Endothelial cell of umbilical vein (primary cell): Measurements from ENCODE around the gene SPACDR. TPM values are rescaled to one million over a fixed set of nuclear protein-coding genes. Genes with fewer than 3 reads are reported as not detected.
"Not testable (repeated sequence)": the region's sequence is repeated elsewhere in the genome, so short reads cannot be mapped to it uniquely, and the experiment has no call there.

ENCODE experiments used
- BruUV-seq: library from RNA; stranded (reverse); fragments of 400-500 nt; replicated peaks from 2 replicates; lab custom pipeline; 2021; lab: Mats Ljungman, UMichigan
- CTCF ChIA-PET: fragments of 300-600, 350-600 bp; sonication (Branson Sonifier 250); formaldehyde crosslinking; loops from one replicate; lab custom pipeline; 2021; ENCODE audit warnings: antibody characterized with exemption, inconsistent platforms; lab: Charles Lee
- POLR2A ChIA-PET: fragments of 300-600, 350-600 bp; sonication (Branson Sonifier 250); formaldehyde crosslinking; loops from one replicate; lab custom pipeline; 2021; ENCODE audit warnings: antibody characterized with exemption, inconsistent platforms; lab: Charles Lee
- DNase-seq: peaks from one replicate; pipeline ENCODE4 v3.0.0-alpha.2; 2011; ENCODE audit warnings: low read depth, low spot score
- FAIRE-seq: peaks from 2 replicates; lab custom pipeline; 2011; peaks lifted over from hg19 to GRCh38; lab: Jason Lieb, UNC
- H2AFZ ChIP-seq: 2 replicates; pipeline ENCODE4 v1.6.0; 2012; ENCODE audit warnings: low read depth, low read length, control low read depth, inconsistent platforms
- H3K27ac ChIP-seq: 2 replicates; pipeline ENCODE4 v1.5.1; 2011; ENCODE audit warnings: low read depth, mild to moderate bottlenecking, control low read depth, low read length, moderate library complexity; ENCODE audit not compliant: insufficient read depth
- H3K27me3 ChIP-seq, 2 experiments: 2 replicates each; pipeline versions ENCODE4 v1.6.0 to v1.6.1; 2011; ENCODE audit warnings: low read length in 2 of 2, mixed read lengths in 1 of 2; ENCODE audit not compliant: control insufficient read depth in 2 of 2, insufficient read depth in 2 of 2
- H3K36me3 ChIP-seq, 2 experiments: 2 replicates in 1 of 2; 3 replicates in 1 of 2; pipeline ENCODE4 v1.5.1; 2011; ENCODE audit warnings: low read length in 2 of 2, mild to moderate bottlenecking in 1 of 2, moderate library complexity in 1 of 2; ENCODE audit not compliant: control insufficient read depth in 2 of 2, insufficient read depth in 2 of 2; ENCODE audit errors: extremely low read depth in 1 of 2
- H3K4me1 ChIP-seq: 3 replicates; pipeline ENCODE4 v1.5.1; 2011; ENCODE audit warnings: mild to moderate bottlenecking, low read length; ENCODE audit not compliant: control insufficient read depth, insufficient read depth; ENCODE audit errors: extremely low read depth
- H3K4me2 ChIP-seq: 2 replicates; pipeline ENCODE4 v1.6.1; 2011; ENCODE audit warnings: low read length, control low read depth, mixed read lengths; ENCODE audit not compliant: insufficient read depth
- H3K4me3 ChIP-seq, 3 experiments: fragments of 200-600 bp in 1 of 3; sonication (generic), shearing (Covaris generic) in 1 of 3; replicated peaks in 1 of 3; 2 replicates each; pipeline ENCODE4 v1.5.1; 2011 to 2016; ENCODE audit warnings: control low read depth in 3 of 3, low read length in 3 of 3, mild to moderate bottlenecking in 2 of 3, inconsistent platforms in 1 of 3, low read depth in 1 of 3, moderate library complexity in 1 of 3; ENCODE audit not compliant: insufficient read depth in 1 of 3
- H3K79me2 ChIP-seq: 2 replicates; pipeline ENCODE4 v1.6.0; 2012; ENCODE audit warnings: low read length, inconsistent platforms; ENCODE audit not compliant: control insufficient read depth, insufficient read depth
- H3K9ac ChIP-seq: replicated peaks from 2 replicates; pipeline ENCODE3; 2011; ENCODE audit warnings: low read length, control low read depth; ENCODE audit not compliant: insufficient read depth; ENCODE audit errors: extremely low read depth
- H3K9me1 ChIP-seq: replicated peaks from 3 replicates; pipeline ENCODE4 v1.6.0; 2011; ENCODE audit warnings: mild to moderate bottlenecking, low read length; ENCODE audit not compliant: control insufficient read depth, insufficient read depth; ENCODE audit errors: extremely low read depth
- H3K9me3 ChIP-seq: replicated peaks from 2 replicates; pipeline ENCODE4 v1.5.1; 2012; ENCODE audit warnings: low read length, inconsistent platforms; ENCODE audit not compliant: control insufficient read depth, insufficient read depth
- H4K20me1 ChIP-seq: replicated peaks from 2 replicates; pipeline ENCODE3; 2011; ENCODE audit warnings: mild to moderate bottlenecking, low read length; ENCODE audit not compliant: control insufficient read depth, insufficient read depth; ENCODE audit errors: extremely low read depth
- FOS ChIP-seq: IDR thresholded peaks from 2 replicates; pipeline ENCODE4 v1.6.1; 2011; ENCODE audit warnings: mild to moderate bottlenecking, low read length, moderate library complexity, borderline replicate concordance; ENCODE audit not compliant: insufficient read depth
- GATA2 ChIP-seq: IDR thresholded peaks from 2 replicates; pipeline ENCODE4 v1.7.0; 2011; ENCODE audit warnings: low read depth, mild to moderate bottlenecking, moderate library complexity, mixed read lengths, low read length; ENCODE audit not compliant: insufficient read length, insufficient read depth
- JUN ChIP-seq: IDR thresholded peaks from 2 replicates; pipeline ENCODE4 v1.6.1; 2011; ENCODE audit warnings: borderline replicate concordance, low read depth; ENCODE audit not compliant: insufficient read length, insufficient read depth
- MAX ChIP-seq: IDR thresholded peaks from 2 replicates; pipeline ENCODE4 v1.6.1; 2011; ENCODE audit not compliant: insufficient read depth, insufficient read length
- MYC ChIP-seq: IDR thresholded peaks from one replicate; pipeline ENCODE4 v1.6.1; 2011; ENCODE audit warnings: mild to moderate bottlenecking, low read depth, low read length
- POLR2A ChIP-seq: IDR thresholded peaks from 2 replicates; pipeline ENCODE4 v1.6.1; 2012; ENCODE audit warnings: low read depth, mild to moderate bottlenecking, control low read depth, low read length
- dilution Hi-C: fragments of 300-500 bp; cut with MboI; formaldehyde crosslinking; loops from one replicate; pipeline ENCODE4 v1.15.0; 2019; ENCODE audit warnings: low sequenced_read_pairs; ENCODE audit not compliant: extremely low pct_ligation_motif_present
- intact Hi-C: fragments of 100-400 bp; cut with micrococcal nuclease; formaldehyde crosslinking; loops from one replicate; pipeline ENCODE4 v1.10.0; 2022
- polyA plus RNA-seq, 4 experiments: library from polyadenylated mRNA; depleted of rRNA in 3 of 4; stranded (reverse) in 3 of 4; unstranded in 1 of 4; fragments of >200 nt; gene quantifications; 2 replicates each; pipeline versions ENCODE4 v1.2.1 to v1.2.3, GENCODE V29; 2011 to 2012; ENCODE audit warnings: missing spikeins in 1 of 4
- total RNA-seq: library from RNA; stranded (reverse); gene quantifications from 2 replicates; pipeline ENCODE4 v1.2.3, GENCODE V29; 2021
- TF ChIP-seq, protein P1 (sequence below), 2 donors: IDR thresholded peaks; 1 replicate in 1 of 2; 2 replicates in 1 of 2; pipeline ENCODE4 v1.5.1; 2011; ENCODE audit warnings: low read length in 2 of 2, mild to moderate bottlenecking in 2 of 2, moderate library complexity in 2 of 2, control low read depth in 1 of 2, inconsistent platforms in 1 of 2, low read depth in 1 of 2; ENCODE audit not compliant: insufficient read depth in 1 of 2; ENCODE audit errors: extremely low read depth in 1 of 2

The SPACDR gene
- total and polyA plus RNA-seq, 2 donors (not counting 3 experiments of a cell fraction or from before 2014, with no cell fraction given), result 1.6 to 4.1 TPM

GRCh38 chr7:100449190-100449795 is 14.8 kb downstream of the SPACDR start:
- H3K27me3 ChIP-seq, result no peaks in the 10 kb centered on the region
- ChIA-PET POLR2A (interaction anchor here (1.7 kb wide), 1 partner anchor 20 kb away, joined by 7 read pairs; the partner anchor contains the start of genes MEPCE and ZCWPW1), CTCF (interaction anchor here (0.7 to 2.3 kb wide), 4 partner anchors 13 to 105 kb away, joined by 3 to 9 read pairs (median 6); partner anchors contain the start of gene PPP1R35)
- no peak overlapping the region for H3K4me2 ChIP-seq
- intact Hi-C loops (no loop called here), dilution Hi-C loops (no loop called here)
- H3K79me2 ChIP-seq, result no peaks in the 10 kb centered on the region
- BruUV-seq, result no TSS peak
- H3K9me1 ChIP-seq, result no peaks in the 10 kb centered on the region
- FAIRE-seq (no peak), DNase-seq (no peak)
- H3K4me1 ChIP-seq, result peaks cover 24% of the 10 kb centered on the region
- H2AFZ ChIP-seq, result no peak overlapping the region
- no peaks in the 10 kb centered on the region for H4K20me1 ChIP-seq
- no peaks in the 10 kb centered on the region for H3K9me3 ChIP-seq
- TF ChIP-seq POLR2A, result no peak
- TF ChIP-seq MYC, result no peak
- no peak for TF ChIP-seq MAX
- TF ChIP-seq, protein P1, sequence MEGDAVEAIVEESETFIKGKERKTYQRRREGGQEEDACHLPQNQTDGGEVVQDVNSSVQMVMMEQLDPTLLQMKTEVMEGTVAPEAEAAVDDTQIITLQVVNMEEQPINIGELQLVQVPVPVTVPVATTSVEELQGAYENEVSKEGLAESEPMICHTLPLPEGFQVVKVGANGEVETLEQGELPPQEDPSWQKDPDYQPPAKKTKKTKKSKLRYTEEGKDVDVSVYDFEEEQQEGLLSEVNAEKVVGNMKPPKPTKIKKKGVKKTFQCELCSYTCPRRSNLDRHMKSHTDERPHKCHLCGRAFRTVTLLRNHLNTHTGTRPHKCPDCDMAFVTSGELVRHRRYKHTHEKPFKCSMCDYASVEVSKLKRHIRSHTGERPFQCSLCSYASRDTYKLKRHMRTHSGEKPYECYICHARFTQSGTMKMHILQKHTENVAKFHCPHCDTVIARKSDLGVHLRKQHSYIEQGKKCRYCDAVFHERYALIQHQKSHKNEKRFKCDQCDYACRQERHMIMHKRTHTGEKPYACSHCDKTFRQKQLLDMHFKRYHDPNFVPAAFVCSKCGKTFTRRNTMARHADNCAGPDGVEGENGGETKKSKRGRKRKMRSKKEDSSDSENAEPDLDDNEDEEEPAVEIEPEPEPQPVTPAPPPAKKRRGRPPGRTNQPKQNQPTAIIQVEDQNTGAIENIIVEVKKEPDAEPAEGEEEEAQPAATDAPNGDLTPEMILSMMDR (IDR thresholded peaks at IDR 0.05; ENCODE audit: extremely low read depth in 1 of 2, insufficient read depth in 1 of 2, low read depth in 1 of 2, low read length in 2 of 2), result no peak
- TF ChIP-seq GATA2, result no peak
- no peak for TF ChIP-seq JUN
- TF ChIP-seq FOS, result no peak
- no peak overlapping the region for H3K4me3 ChIP-seq
- H3K9ac ChIP-seq, result no peak overlapping the region
- no peak overlapping the region for H3K27ac ChIP-seq
- no peaks in the 10 kb centered on the region for H3K36me3 ChIP-seq

- H2AFZ ChIP-seq, H4K20me1 ChIP-seq, dilution Hi-C loops, H3K4me2 ChIP-seq, DNase-seq, H3K9me3 ChIP-seq, BruUV-seq, H3K4me3 ChIP-seq, H3K36me3 ChIP-seq, FAIRE-seq, H3K27me3 ChIP-seq, H3K9ac ChIP-seq, H3K79me2 ChIP-seq, H3K27ac ChIP-seq, H3K9me1 ChIP-seq, intact Hi-C loops: not testable (repeated sequence)
- CTCF ChIA-PET, result interaction anchor here (0.7 to 1.4 kb wide), 3 partner anchors 9 to 120 kb away, joined by 3 to 4 read pairs (median 4); no protein-coding TSS in a partner anchor
- POLR2A ChIA-PET, result interaction anchor here (1.1 kb wide), 1 partner anchor 18 kb away, joined by 4 read pairs; the partner anchor contains the start of gene ZCWPW1
- peaks cover 36% of the 10 kb centered on the region for H3K4me1 ChIP-seq
These were observed 16.7 kb downstream of the SPACDR start for GRCh38 chr7:100447363-100447762.
